NCI-H82 (cell line): ENCODE results near the gene APAF1.
"Not testable (repeated sequence)": the region's sequence is repeated elsewhere in the genome, so short reads cannot be mapped to it uniquely, and the experiment has no call there.

Source experiments
- DNase-seq: peaks from one replicate; lab custom pipeline; 2025; lab: John Stamatoyannopoulos, UW

The APAF1 gene, protein sequence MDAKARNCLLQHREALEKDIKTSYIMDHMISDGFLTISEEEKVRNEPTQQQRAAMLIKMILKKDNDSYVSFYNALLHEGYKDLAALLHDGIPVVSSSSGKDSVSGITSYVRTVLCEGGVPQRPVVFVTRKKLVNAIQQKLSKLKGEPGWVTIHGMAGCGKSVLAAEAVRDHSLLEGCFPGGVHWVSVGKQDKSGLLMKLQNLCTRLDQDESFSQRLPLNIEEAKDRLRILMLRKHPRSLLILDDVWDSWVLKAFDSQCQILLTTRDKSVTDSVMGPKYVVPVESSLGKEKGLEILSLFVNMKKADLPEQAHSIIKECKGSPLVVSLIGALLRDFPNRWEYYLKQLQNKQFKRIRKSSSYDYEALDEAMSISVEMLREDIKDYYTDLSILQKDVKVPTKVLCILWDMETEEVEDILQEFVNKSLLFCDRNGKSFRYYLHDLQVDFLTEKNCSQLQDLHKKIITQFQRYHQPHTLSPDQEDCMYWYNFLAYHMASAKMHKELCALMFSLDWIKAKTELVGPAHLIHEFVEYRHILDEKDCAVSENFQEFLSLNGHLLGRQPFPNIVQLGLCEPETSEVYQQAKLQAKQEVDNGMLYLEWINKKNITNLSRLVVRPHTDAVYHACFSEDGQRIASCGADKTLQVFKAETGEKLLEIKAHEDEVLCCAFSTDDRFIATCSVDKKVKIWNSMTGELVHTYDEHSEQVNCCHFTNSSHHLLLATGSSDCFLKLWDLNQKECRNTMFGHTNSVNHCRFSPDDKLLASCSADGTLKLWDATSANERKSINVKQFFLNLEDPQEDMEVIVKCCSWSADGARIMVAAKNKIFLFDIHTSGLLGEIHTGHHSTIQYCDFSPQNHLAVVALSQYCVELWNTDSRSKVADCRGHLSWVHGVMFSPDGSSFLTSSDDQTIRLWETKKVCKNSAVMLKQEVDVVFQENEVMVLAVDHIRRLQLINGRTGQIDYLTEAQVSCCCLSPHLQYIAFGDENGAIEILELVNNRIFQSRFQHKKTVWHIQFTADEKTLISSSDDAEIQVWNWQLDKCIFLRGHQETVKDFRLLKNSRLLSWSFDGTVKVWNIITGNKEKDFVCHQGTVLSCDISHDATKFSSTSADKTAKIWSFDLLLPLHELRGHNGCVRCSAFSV (N-terminal part only)

DNA sequence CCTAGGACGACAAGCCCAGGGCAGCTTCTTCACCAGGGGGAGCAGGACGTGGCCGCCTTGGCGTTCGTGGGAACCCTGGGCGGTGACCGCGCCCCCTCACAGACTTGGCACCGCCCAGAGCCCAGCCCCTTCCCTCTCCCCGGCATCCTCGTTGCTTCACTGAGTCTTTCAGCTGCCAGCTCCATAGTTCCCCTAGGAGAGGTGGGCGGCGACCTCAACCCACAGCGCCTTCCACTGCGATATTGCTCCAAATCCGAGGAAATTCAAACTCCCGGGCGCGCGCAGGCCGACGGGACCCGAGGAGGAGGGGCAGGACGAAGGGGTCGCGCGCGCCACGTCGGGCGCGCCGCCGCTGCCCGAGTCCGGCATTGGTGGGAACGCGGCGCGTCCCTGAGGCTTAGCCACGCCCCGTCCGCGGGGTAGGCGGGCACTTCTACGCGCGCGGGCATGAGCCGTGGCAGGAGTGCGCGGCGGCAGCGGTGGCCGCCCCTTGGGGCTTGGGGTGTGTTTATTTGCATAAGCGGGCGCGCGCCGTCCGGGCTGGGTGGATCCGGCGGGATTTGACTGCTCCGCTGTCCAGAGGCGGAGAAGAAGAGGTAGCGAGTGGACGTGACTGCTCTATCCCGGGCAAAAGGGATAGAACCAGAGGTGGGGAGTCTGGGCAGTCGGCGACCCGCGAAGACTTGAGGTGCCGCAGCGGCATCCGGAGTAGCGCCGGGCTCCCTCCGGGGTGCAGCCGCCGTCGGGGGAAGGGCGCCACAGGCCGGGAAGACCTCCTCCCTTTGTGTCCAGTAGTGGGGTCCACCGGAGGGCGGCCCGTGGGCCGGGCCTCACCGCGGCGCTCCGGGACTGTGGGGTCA lies at the start of gene APAF1, which contains the start of gene IKBIP:
Gene APAF1, plus strand, starts transcription at position 579 of the 860 bp plus-strand sequence. CDS start 3,070 bp downstream, outside the sequence.
Gene IKBIP, minus strand, starts transcription at position 77 of the 860 bp plus-strand sequence. CDS start 87 bp downstream, outside the sequence.
- DNase-seq = peak; percentile 98

DNA sequence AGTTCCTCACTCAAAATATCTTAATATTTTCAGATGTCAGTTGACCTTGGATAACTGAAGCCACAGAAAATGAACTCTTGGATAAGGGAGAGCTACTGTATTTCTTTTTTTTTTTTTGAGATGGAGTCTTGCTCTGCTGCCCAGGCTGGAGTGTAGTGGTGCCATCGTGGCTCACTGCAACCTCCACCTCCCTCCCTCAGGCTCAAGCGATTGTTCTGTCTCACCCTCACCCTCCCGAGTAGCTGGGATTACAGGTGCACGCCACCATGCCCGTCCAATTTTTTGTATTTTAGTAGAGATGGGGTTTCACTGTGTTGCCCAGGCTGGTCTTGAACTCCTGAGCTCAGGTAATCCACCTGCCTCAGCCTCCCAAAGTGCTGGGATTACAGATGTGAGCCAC lies 47.8 kb upstream of the APAF1 start:
- DNase-seq = not testable (repeated sequence)

DNA sequence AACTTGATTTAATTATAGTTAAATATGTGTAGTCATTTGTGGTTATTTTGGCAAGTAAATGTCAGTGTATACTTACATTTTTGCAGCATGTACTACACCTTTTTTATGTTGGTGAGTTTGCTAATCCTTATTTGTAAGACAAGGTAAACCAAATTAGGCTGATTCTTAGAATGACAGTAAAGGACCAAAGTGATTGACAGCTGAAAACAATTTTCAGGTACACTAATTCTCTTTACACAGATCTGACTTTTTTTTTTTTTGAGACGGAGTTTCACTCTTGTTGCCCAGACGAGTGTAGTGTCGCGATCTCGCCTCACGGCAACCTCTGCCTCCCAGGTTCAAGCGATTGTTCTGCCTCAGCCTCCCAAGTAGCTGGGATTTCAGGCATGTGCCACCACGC lies 43.2 kb upstream of the APAF1 start:
- no peak for DNase-seq

DNA sequence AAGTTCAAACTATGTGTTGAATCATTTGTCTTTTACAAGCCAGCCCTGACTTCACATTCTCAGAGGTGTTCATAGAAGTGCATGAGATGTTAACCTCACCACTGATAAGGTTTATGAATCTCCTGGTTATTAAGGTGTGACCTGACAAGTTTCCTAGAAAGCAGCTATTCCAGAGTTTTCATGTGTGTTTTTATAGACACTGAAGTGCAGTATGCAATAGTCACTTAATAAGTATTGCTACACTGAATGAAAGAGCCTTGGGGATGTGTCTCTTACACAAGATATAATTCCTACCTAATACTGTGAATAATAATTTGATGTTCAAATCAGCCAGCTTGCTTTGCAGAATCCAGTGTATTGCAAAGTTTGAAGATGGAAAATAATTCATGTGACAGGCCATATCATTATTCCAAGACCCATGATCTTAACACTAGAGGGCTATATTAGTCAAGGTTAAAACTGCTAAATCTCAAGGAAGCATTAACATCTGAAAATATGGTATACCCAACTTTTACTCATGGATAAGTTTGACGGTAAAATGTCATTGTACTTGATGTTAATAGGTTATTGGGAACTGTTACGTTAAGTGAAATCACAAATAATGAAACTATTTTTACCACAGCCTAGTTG lies 38.6 kb upstream of the APAF1 start:
- no peak for DNase-seq

DNA sequence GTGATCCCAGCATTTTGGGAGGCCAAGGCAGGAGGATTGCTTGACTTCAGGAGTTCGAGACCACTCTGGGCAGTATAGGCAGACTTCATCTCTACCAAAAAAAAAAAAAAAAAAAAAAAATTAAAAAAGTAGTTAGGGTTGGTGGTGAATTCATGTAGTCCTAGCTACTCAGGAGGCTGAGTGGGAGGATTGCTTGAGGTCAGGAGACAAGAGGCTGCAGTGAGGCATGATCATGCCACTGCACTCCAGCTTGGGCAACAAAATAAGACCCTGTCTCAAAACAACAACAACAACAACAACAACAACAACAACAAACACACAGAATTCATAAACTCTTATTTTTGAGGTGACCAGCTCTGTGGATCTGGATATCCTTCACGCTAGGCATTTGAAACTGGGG lies 34.5 kb upstream of the APAF1 start:
- DNase-seq = no peak

DNA sequence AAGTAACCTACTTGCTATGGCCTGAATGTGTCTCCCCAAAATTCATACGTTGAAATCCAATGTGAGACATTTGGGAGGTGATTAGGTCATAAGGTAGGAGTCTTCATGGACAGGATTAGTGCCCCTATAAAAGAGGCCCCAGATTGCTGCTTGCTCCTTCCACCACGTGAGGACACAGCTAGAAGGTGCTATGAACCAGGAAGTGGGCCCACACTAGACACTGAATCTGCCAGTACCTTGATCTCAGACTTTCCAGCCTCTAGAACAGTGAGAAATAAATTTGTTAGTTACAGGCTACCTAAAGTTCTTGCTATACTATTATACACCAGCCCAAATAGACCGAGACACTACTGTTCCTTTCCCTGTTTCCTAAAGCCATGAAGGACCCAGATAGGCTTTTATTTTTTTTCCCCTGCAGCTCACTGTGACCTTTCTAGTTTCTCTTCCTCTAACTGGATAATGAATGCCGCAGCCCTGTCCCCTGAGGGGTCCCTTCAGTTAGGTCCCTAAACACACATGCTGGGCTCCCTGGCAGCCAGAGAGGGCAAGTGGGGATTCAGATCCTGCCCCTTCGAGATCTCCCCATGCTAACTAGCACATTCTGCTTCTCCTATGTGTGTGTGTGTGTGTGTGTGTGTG lies 32.3 kb upstream of the APAF1 start:
- DNase-seq = no peak

DNA sequence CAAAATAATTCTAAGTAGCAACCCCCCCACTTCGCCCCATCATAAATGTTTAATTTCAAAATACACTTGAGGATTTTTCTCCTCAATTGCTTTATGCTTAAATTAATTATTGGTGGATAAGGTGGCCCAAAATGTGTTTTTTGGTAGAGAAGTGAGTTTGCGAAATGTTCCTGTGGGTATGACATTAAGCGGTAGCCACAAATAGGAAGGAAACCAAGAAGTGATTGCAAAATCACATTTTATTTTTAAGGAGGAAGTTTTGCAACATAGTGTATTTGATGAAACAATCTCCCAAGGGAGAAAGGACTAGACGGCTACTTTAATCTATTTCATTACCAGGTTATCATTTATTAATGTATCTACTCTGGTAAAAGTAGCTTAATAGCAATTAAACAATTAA lies 26.1 kb upstream of the APAF1 start:
- DNase-seq = no peak

DNA sequence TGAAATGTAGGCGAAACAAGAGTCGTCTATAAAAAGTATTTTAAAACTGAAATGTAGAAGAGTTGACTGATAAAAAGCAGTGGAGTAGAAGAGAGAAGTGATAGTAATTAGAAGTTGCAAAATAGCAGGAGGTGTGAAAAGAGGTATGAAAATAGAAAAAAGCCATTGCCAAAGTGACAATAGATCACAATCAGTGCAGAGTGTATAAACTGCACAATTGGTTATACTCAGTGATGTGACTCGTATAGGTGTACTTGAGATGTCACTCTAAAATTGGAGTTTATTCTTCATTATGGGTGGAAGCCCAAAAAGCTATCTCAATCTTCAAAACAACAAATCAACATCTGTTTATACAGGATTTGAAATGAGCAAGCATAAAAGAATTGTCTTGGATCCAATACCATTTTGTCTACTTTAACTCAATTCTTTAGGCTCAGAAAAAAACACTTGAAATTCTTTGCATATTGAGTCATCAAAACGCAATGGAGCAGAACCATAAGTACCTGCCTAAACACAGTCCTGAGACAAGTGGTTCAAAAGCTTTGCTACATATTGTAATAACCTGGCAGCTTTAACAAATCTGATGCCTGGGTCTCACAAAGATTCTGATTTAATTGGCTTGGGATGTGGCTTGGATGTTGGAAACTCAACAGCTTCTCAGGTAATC lies 9.3 kb upstream of the APAF1 start:
- DNase-seq = no peak

DNA sequence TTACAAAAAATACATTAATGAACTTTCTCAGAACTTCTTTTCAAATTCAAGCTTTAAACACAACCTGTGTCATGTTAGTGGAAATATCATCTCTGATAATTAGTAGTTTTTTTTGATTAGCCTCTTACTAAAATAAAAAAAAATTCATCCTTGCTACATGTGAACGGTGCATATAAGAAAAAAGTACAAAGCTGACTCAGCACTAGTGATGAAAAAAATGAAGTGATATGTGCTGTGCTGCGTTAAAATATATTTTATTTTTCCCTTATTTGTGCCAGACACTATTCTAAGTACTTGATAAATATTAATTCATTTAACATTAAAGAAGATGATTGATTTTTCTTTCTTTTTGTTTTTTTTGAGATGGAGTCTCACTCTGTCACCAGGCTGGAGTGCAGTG lies 8.0 kb upstream of the APAF1 start:
- DNase-seq = no peak

DNA sequence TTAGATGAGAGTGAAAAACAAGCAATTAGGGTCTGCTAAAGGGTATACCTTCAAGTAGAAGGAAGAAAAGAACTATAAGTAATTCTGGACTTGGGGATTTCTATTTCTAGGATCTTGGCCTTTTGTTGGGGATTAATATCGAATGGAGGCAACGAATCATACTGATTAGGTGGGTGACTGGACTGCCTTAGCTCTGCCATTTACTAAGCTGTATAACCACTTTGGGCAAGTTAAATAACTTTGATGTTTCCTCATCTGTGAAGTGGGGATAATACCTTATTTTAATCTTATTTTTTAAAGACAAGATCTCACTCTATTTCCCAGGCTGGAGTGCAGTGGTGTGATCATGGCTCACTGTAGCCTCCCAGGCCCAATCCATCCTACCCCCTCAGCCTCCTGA lies 7.1 kb upstream of the APAF1 start:
- no peak for DNase-seq

DNA sequence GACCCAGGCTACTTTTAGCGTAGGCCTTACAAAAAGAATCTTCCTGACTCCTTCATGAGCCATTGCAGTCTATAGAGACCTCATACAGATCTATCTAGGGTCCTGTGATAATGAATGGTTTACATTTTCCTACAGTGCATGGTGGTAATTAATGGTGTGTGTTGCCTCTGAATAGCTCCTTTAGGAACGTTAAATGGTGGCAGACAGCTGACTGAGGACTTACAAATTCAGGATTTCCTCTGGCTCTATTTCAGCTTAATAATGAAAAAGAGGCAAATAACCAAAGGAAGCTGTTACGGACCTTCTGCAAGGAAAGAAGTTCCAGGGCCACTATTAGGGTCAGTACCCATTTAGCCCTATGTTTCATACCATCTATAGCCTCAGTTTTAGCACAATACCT lies 5.6 kb upstream of the APAF1 start:
- DNase-seq = no peak

DNA sequence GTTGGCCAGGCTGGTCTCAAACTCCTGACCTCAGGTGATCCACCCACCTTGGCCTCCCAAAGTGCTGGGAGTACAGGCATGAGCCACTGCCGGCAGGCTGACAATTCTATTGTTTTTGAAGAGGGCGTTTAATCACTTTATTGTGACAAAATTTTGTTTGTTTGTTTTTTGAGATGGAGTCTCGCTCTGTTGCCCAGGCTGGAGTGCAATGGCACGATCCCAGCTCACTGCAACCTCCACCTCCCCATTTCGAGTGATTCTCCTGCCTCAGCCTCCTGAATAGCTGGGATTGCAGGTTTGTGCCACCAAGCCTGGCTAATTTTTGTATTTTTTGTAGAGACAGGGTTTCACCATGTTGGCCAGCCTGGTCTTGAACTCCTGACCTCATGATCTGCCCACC lies 2.3 kb upstream of the APAF1 start:
- not testable (repeated sequence) for DNase-seq

DNA sequence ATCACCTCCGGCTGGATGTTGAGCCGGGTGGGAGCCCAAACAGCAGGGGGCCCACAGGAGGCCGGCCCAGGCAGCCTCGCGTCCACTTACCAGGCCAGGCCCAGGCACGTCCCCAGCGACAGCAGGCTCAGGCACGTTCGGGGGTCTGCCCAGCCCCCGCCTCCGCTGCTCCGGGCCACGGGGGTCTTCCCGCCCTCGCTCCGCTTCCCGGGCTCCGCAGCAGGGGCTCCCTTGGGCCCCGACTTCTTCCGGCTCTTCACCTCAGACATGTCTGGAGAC lies 718 bp upstream of the APAF1 start:
- peak; percentile 84 for DNase-seq

DNA sequence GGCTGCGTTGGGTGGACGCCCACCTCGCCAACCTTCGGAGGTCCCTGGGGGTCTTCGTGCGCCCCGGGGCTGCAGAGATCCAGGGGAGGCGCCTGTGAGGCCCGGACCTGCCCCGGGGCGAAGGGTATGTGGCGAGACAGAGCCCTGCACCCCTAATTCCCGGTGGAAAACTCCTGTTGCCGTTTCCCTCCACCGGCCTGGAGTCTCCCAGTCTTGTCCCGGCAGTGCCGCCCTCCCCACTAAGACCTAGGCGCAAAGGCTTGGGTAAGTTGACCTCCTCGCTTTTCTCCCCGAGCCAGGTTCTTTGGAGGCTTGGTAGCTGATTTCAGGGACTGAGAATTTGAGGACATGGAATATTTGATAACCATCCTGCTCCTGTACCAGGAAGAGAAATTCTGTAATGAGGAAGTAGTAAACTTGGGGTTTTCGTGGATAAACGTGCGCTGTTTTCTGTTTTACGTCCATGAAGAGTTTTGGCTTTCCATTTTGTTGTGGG lies 530 bp downstream of the APAF1 start:
- peak; percentile 55 for DNase-seq

DNA sequence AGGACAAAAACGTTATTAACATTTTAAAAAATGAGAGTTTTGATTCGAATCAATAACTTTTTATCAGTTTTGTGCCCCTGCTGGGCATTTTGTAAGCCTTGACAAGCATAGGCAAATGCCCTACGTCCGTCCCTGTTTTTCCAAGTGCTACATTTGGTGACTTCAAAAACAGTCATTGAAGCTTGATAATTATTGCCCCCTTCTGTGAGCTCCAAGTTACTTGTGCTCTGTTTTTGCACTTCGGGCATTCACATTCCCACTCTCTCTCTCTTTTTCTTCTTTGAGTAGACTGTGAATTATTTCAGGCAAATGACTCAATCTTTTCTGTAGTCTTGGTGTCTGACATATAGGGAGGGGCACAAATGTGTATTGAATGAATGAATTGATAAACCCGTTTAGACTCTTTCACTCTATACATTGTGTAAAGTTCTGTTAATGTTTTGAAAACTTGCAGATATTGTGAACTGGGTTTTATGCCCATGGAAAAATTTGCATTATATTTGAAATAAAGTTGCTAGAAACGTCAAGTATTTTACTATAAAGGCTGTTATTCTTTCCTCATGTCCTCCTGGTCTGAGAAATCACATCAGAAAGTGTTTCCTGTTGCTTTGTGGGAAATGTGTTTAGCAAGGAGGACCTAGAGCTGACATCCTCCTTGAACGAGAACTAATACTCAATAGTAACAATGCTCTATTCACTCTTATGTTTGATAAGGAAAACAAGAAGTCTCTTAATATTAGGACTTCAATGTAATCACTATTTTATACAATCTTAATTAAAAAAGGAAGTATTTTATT lies 1.4 kb downstream of the APAF1 start:
- DNase-seq = peak; percentile 9

DNA sequence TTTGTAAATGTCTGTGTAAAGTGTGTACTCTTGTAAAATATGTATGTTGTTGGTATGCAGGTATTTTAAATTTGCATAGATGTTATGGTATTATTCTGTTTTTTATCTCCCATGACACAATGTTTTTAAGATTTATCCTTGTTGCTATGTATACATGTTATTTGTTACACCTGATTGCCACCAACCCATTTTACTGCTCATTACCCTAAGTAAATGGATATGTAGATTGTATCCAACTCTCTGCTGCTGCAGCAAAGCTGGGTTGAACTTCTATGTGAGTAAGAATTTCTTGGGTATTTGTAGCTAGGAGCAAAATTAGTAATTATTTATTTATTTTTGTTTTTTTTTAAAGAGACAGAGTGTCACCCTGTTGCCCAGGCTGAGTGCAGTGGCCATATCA lies 6.2 kb downstream of the APAF1 start:
- no peak for DNase-seq

DNA sequence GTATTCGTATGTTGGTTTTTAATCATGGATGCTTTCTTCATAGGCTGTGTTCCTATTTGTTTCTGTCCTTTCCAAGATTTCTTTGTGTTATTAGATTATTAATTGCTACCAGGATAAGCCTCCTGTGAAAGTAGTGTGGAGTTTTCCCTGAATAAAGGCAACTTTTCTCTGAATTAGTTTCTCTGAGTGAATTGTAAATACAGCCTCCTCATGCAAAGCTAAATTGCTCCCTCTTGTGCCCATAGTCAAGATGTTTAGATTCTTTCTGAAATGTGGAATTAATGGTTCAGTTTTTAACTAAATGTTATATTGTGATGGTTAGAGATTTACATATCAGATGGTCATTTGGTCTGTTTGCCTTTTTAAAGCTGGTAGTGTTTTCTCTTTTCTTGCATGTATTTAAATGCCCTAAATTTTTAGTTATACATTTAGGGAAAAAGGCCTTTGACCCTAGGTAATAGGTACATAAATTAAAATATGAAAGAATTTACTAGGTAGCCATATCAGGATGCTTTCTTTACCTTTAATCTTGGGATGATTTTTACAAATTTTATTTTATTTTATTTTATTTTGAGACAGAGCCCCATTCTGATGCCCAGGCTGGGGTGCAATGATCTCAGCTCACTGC lies 8.9 kb downstream of the APAF1 start:
- peak; percentile 70 for DNase-seq

DNA sequence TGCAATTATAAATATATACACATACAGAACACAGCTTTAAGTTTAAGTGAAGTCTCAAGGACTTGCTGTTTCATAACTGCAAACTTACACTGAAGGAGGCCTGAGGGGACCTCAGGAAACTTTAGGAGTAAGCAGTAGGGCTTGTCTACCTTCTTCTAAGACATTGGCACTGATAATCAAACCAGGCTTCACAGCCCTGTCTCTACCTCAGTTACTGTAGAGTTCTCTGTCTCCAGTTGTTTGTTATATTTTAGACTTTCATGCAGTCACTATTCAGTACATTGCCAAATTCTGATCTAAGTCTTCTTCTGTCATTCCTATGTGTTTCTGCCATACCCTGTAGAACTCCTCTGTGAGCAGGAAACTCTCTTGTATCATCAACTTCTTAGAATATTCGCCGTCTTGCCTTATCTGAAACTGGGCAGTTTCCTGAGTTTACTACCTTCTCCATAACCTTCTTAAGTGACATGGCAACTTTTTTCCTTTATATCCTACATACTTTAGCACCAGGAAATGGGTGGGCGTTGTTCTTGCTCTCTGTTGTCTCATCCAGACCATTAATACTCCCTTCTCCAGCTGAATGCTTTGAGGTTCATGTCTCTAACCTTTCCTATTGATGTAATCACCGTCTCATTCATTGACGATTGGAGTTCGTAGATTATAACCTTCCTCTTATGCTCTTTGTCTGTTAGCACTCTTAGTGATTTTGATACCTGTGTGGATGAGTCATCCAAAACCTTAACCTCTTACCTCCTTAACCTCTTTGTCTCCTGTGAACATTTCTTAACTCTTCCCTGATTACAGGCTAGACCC lies 11.4 kb downstream of the APAF1 start:
- no peak for DNase-seq
